Stimulated activated CD8-positive, alpha-beta memory T cell treated with anti-CD3 and anti-CD28 coated beads, Interleukin-2, amount 100 ng/mL, for 1 hour (primary cell): Measurements from ENCODE around the gene OSBPL9.
A peak's percentile ranks its signal among the peaks of the same experiment; 100 is the strongest.
"Not testable (repeated sequence)": the region's sequence is repeated elsewhere in the genome, so short reads cannot be mapped to it uniquely, and the experiment has no call there.

ENCODE experiments used
- DNase-seq, 2 donors: peaks; one replicate each; pipeline ENCODE4 v3.0.0-alpha.2; 2020; ENCODE audit warnings: low read depth in 2 of 2

Gene OSBPL9

DNA sequence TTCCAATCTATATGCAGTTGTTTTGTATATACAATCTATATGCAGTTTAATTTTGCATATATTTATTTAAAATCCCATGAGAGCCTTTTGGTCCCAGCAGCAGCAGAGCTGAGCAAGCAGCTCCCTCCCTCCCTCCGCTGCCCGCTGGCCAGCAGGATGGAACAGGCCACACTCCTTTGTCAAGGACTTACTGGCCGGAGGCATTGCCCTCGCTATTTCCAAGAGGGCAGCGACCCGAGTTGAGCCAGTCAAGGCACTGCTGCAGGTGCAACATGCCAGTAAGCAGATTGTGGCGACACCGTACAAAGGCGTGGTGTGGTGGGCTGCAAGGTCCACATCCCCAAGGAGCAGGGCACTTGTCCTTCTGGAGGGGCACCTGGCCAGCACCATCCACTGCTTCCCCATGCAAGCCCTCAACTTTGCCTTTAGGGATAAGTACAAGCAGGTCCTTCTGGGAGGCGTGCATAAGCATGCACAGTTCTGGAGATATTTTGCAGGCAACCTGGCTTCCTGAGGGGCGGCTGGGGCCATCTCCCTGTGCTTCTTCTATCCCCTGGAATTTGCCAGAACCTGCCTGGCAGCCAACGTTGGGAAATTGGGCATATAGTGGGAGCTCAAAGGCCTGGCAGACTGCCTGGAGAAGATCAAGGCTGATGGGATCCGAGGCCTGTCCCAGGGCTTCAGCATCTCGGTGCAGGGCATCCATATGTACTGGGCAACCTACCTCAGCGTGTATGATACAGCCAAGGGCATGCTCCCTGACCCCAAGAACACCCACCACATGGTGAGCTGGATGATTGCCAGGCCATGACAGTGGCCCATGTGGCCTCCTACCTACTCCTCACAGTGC, 92.2 kb downstream of the OSBPL9 start:
- no peak for DNase-seq

DNA sequence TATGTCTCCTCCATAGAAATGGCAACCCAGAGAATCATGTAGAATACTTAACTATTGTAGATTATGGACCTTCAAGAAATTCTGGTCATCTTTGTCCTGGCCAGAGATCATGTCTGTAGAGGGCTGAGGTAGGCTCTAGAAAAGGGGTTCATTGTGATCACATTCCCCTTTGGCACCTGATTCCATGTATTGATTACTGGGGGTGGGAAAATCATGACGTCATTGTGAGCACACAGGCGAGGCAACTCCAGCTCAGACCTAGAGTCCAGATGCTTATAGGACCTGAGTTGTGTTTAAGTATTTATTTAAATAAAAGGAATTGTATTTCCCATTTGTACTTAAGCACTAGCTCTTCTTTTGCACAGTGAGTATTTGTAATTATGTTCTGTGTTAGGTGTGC, 93.1 kb downstream of the OSBPL9 start:
- DNase-seq = no peak

DNA sequence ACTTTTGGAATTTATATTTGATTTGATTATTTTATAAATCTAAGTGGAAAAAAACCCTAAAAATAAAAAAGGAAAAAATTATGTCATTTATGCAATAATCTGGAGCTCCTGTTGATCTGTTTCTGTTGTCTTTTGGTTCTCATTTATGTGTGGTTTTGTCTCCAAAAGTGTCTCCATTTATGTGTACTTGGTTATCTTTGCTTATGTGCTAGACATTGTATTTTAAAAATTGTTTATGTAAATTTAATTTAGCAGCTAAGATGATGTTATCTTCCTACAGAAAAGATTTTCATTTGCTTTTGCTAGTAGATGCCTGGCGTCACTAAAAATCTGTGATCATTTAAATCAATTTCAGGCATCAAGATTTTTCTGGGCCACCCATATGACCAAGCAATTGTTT, 95.7 kb downstream of the OSBPL9 start:
- DNase-seq = no peak

DNA sequence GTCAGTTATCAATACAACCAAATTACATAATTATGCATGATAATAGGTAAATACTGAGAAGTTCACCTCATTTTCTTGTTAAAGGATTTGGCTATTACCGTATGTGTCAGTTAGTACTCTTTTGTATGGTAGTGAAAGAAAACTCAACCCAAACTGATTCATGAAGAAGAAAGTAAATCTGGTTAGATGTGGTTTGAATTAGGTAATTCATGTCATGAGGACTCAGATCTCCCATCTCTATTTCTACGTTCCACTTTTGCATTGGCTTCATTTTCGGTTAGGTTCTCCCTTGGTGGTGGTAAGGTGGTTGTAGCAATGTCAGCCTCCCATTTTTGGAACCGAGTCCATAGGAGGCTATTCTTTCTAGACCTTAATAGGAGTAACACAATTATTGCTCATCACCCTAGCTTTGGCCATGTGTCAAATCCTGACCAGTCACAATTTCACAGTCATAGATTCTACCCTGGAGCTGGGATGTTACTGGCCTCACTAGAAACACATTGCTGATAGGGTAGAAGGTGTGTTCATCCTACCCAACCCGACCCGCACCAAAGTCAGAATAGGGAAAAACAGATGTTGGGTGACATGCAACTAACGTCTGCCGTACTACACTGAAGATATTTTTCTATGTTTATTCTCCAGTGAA, 97.6 kb downstream of the OSBPL9 start:
- DNase-seq = no peak

DNA sequence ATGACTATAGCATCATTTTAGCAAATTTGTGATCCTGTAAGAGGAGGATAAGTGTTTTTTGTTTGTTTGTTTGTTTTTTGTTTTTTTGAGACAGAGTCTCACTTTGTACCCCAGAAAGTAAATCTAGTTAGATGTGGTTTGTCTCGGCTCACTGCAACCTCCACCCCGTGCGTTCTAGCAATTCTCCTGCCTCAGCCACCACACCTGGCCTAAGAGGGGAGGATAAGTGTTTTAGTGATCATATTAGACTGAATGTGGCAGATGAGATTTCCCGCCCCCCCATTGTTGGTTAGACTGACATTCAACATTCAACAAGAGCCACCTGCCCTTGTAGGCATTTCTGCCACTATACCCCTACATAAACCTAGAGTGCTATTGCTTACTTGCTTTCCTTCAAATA, 98.5 kb downstream of the OSBPL9 start:
- DNase-seq = no peak

DNA sequence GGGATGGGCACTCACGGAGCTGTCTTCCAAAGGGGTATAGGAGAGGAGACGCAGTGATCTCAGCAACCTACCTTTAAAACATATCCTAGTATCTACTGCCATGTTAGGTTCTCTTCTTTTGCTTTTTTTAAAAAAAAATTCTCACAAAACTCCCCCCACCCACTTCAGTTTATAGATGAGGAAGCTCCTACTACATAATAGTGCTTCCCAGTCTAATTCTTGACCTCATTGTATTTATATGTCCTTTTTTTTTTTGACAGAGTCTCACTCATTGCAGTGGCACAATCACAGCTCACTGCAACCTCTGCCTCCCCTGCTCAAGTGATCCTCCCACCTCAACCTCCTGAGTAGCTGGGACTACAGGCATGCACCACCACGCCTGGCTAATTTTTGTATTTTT, 99.9 kb downstream of the OSBPL9 start:
- DNase-seq = no peak

DNA sequence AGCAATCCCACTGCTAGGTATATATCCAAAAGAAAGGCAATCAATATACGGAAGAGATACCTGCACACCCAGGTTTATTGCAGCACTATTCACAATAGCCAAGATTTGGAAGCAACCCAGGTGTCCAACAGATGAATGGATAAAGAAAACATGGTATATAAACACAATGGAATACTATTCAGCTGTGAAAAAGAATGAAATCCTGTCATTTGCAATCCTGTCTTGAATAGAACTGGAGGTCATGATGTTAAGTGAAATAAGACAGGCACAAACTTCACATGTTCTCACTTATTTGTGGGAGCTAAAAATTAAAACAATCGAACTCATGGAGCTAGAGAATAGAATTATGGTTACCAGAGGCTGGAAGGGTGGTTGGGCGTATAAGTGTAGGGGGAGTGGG, 101.0 kb downstream of the OSBPL9 start:
- DNase-seq = no peak

DNA sequence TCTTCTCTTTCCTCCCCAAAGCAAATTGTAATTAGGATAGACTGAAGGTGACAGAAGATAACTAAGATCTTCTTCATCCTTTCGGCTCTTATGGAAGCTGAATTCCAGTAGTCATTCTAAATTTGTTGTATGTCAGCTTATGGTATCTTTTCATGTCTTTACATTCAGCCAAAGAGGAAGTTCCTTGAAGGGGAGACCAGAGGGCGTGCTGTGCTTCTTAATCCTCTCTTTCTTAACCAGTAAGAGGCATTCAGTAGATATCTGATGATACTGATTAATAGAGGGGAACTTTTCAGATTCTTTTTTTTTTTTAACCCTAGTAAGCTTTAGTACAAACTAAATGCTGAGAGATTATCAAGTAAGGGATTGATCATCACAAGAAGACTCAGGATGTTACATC, 102.3 kb downstream of the OSBPL9 start:
- DNase-seq = no peak

DNA sequence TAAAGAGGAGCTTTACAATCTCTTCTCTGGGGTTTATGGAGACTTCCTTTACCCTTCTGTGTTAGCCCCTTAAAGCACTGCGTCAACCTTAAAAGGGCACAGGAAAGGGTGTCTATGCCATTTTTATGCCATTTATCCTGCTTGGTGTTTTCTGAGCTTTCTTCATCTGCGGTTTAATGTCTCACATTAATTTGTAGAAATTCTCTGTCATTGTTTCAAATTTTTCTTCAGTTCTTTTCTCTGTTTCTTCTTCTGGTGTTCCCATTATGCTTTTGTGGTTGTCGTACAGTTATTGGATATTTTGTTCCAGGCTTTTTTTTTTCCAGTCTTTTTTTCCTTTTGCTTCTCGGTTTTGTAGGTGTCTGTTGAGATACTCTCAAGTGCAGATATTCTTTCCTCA, 107.9 kb downstream of the OSBPL9 start:
- DNase-seq = no peak

GRCh38 chr1:51726051-51726450, 109.2 kb downstream of the OSBPL9 start:
- DNase-seq = no peak

DNA sequence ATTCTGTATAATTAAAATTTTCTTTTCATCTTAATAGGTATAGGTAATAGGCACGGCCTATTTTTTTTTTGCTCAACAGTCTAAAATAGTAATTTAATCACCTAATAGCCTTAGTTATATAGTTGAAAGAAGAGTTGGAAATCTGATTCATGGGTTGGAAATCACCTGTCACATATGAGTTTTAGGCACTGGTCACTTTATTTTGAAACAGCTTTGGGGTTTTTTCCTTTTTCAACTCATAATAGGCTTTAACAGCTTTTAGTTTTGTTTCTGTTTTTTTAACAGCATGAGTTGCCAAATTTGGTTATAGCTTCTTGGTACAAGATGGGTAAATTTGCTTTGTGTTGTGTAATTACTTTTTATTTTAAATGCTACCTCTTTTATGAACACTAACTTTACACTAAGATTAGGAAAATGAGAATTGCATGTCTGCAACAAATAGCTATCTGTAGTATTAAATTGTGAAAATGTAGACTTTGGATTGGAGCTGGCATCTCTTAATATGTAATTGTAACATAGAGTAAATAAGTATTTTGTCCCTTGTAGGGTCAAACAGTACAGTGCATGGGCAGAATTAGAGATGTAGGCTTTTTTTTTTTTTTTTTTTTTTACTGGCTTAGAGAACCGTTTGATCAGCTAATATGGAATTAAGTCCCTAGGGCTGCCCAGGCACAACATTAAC, 109.8 kb downstream of the OSBPL9 start:
- no peak for DNase-seq

GRCh38 chr1:51727366-51727765, 110.5 kb downstream of the OSBPL9 start:
- no peak for DNase-seq

DNA sequence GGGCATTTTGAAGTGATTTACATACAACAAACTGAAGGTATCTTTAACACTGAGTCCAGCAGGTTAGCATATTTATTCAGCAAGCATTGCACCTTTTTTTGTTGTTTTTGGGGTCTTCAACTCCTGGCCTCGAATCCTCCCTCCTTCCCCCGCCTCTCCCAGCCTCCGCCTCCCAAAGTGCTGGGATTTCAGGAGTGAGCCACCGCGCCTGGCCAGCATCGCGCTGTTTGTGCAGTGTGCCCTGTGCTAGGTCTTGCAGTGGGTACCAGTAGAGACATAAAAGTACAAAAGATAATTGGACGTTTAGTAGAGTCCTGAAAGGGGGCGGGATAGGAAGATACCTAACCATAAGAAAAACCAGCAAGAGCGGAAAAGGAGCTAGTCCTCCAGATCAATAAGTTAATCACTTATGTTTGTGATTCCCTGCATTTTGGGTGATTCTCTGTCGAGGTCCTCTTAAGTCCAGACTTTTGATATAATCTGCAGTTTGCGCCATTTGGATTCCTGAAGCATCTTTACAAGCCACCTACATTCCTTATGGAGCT, 111.8 kb downstream of the OSBPL9 start:
- no peak for DNase-seq

DNA sequence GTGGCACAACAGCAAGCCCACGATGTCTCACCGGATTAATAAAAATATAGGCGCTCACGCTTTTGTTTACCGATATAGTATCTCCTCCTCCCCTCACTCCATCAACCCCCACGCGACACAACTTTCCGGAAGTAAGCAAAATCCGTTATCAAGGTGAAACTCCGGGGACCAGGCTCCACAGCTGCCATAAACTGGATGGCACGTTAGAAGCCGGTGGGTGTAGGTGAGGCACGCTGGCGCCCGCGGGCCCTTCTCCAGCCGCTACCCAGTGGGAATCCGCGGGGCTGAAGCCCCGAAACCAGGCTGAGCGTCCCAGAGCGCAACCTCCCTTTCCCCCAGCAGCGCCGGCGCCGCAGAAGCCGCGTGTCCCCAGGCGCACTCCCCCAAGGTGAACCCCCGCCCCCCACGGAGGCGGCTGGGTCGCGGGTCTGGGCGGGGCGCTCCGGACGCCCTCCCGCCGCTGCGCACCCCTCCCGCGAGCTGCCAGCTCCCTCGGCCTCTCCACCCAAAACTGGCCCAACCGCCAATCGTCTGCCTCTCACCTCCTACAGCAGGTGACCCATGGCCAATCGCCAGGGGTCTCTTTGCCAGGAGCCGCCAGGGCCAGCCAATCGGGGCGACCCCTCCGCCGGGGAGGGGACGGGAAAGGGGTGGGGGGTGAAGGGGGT, 112.4 kb downstream of the OSBPL9 start:
- peak; percentile 80 to 81 for DNase-seq

DNA sequence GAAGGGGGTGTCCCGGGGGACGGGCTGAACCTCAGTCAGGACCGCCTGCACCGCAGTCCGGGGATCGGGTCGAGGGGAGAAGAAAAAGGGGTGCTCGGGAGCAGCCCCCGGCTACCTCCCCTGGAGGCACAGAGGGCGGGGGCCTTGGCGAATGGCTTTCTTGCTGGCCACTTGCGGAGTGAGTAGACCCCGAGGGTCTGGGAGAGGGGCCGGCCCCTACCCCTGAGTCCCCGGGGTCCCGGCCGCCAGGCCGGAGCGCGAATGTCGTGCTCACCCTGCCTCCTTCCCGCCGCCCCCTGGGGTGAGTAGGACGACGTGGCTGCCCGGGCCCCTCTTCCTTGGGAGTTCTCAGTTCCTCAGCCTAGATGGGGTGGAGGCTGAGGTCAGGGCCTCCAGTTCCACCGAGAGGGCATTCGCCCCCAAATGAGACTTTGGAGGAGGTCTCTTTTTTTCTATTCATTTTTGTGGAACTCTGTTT, 113.0 kb downstream of the OSBPL9 start:
- DNase-seq = no peak

GRCh38 chr1:51731998-51732397, 115.1 kb downstream of the OSBPL9 start:
- no peak for DNase-seq

- DNase-seq = no peak
Measured at GRCh38 chr1:51732701-51733425, 116.0 kb downstream of the OSBPL9 start.

DNA sequence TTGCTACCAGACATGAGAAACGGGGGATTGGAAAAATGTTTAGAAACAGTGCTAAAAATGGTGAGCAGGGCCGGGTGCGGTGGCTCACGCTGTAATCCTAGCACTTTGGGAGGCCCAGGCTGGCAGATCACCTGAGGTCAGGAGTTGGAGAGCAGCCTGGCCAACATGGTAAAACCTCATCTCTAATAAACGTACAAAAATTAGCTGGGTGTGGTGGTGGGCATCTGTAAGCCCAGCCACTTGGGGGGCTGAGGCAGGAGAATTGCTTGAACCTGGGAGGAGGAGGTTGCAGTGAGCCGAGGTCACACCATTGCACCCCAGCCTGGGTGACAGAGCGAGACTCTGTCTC, 116.5 kb downstream of the OSBPL9 start:
- DNase-seq = not testable (repeated sequence)

GRCh38 chr1:51733793-51734522, 117.1 kb downstream of the OSBPL9 start:
- DNase-seq = no peak

DNA sequence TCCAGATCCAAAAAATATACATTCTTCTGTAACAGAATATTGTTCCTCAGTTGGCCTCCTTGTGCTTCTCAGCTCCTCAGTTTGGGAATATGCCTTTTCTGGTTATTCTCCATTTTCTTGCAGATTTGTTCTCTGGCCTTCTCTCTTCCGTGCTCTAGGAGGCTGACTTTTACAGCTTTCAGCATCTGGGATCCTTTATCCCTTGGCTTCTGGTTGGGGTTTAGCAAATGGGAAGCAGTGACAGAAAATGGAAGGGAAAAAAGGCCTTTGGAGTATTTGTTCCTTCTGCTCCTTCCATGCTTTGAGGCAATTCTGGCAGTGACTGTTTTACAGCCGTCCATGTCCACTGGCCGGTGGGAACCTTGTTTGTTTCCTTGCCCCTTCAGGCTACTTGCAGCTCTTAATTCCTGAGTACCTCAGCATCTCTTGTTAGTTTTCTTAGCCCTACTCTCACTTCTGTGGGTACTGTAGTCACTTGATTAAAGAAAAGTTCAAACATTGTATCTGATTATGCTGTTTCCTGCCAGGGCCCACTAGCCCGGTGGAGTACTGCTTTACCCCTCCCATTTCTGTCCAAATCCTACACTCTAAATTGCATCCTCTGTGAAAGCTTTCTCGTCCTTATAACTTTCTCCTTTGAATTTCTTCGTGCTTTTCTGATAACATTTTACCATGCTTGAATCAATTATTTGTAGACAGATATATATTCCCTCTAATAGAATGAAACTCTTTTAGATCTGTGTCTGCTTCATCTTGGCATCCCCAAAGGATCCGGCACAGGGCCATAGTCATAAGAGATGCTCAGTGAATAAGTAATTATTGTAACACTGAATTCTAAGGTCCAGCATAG, 118.2 kb downstream of the OSBPL9 start:
- no peak for DNase-seq
